Stimulated activated CD8-positive, alpha-beta memory T cell treated with anti-CD3 and anti-CD28 coated beads, Interleukin-12 subunit alpha, Interleukin-12 subunit beta, amount 100 ng/mL, for 24 hours (primary cell): ENCODE measurements around the gene CRYBG2.
"Not testable (repeated sequence)": the region's sequence is repeated elsewhere in the genome, so short reads cannot be mapped to it uniquely, and the experiment has no call there.

Source experiments
- DNase-seq: peaks from one replicate; pipeline ENCODE4 v3.0.0-alpha.2; 2020; ENCODE audit errors: extremely low read depth

Gene CRYBG2

GRCh38 chr1:26353976-26354820, at the start of gene CRYBG2:
TSS of gene CRYBG2 (minus strand) at chr1:26354130. CDS start at chr1:26346657, 7,473 bp downstream.
- DNase-seq, result no peak

- DNase-seq, result no peak
Observed at GRCh38 chr1:26403656-26404055, 49.7 kb upstream of the CRYBG2 start.

GRCh38 chr1:26401891-26402290, 48.0 kb upstream of the CRYBG2 start:
- DNase-seq, result no peak

GRCh38 chr1:26399034-26399433, 45.1 kb upstream of the CRYBG2 start:
- no peak for DNase-seq

GRCh38 chr1:26395754-26396153, 41.8 kb upstream of the CRYBG2 start:
- no peak for DNase-seq

- DNase-seq, result no peak
Observed at GRCh38 chr1:26391450-26391849, 37.5 kb upstream of the CRYBG2 start.

GRCh38 chr1:26389604-26390247, 35.8 kb upstream of the CRYBG2 start:
- DNase-seq, result no peak

GRCh38 chr1:26388791-26389445, 35.0 kb upstream of the CRYBG2 start:
- no peak for DNase-seq

GRCh38 chr1:26387447-26387846, 33.5 kb upstream of the CRYBG2 start:
- no peak for DNase-seq

- DNase-seq, result not testable (repeated sequence)
Observed at GRCh38 chr1:26385063-26385462, 31.1 kb upstream of the CRYBG2 start.

GRCh38 chr1:26384076-26384475, 30.1 kb upstream of the CRYBG2 start:
- no peak for DNase-seq

GRCh38 chr1:26378879-26379251, 24.9 kb upstream of the CRYBG2 start:
- no peak for DNase-seq

- peak; percentile 54 for DNase-seq
Observed at GRCh38 chr1:26378088-26378878, 24.4 kb upstream of the CRYBG2 start.

GRCh38 chr1:26376050-26376449, 22.1 kb upstream of the CRYBG2 start:
- no peak for DNase-seq

- DNase-seq, result no peak
Observed at GRCh38 chr1:26375081-26375480, 21.2 kb upstream of the CRYBG2 start.

- not testable (repeated sequence) for DNase-seq
Observed at GRCh38 chr1:26374361-26374760, 20.4 kb upstream of the CRYBG2 start.

GRCh38 chr1:26373789-26374188, 19.9 kb upstream of the CRYBG2 start:
- DNase-seq, result no peak

- no peak for DNase-seq
Observed at GRCh38 chr1:26373281-26373680, 19.4 kb upstream of the CRYBG2 start.

- not testable (repeated sequence) for DNase-seq
Observed at GRCh38 chr1:26372611-26373010, 18.7 kb upstream of the CRYBG2 start, which contains the start of gene ZNF683. TSS of gene ZNF683 (minus strand) at chr1:26372750. CDS start at chr1:26368571, 4,179 bp downstream.

GRCh38 chr1:26372039-26372438, 18.1 kb upstream of the CRYBG2 start:
- DNase-seq, result no peak

GRCh38 chr1:26370591-26371382, 16.9 kb upstream of the CRYBG2 start:
- DNase-seq, result no peak
